HEK293 (cell line): ENCODE measurements around the gene GAS1.

Experiments
- KLF10 ChIP-seq: fragments of 450-650 bp; IDR thresholded peaks from 2 replicates; pipeline ENCODE4 v1.5.1; 2018; ENCODE audit warnings: missing biosample characterization, mild to moderate bottlenecking, missing genetic modification characterization
- KLF17 ChIP-seq: fragments of 450-650 bp; formaldehyde crosslinking; IDR thresholded peaks from 2 replicates; pipeline ENCODE4 v1.5.1; 2016; ENCODE audit warnings: missing biosample characterization, missing genetic modification characterization
- PRDM10 ChIP-seq: fragments of 450-650 bp; formaldehyde crosslinking; IDR thresholded peaks from 2 replicates; pipeline ENCODE4 v1.5.1; 2016; ENCODE audit warnings: missing biosample characterization, missing genetic modification characterization
- SCRT2 ChIP-seq: fragments of 450-650 bp; formaldehyde crosslinking; IDR thresholded peaks from 2 replicates; pipeline ENCODE4 v1.5.1; 2016; ENCODE audit warnings: missing biosample characterization, missing genetic modification characterization
- SP2 ChIP-seq: fragments of 450-650 bp; formaldehyde crosslinking; IDR thresholded peaks from 2 replicates; pipeline ENCODE4 v1.5.1; 2016; ENCODE audit warnings: missing biosample characterization, missing genetic modification characterization
- WT1 ChIP-seq: fragments of 450-650 bp; formaldehyde crosslinking; IDR thresholded peaks from 2 replicates; pipeline ENCODE4 v1.5.1; 2016; ENCODE audit warnings: missing biosample characterization, missing genetic modification characterization
- ZNF146 ChIP-seq: fragments of 450-650 bp; formaldehyde crosslinking; IDR thresholded peaks from 2 replicates; pipeline ENCODE4 v1.5.1; 2016; ENCODE audit warnings: missing biosample characterization, missing genetic modification characterization
- ZNF184 ChIP-seq: fragments of 450-650 bp; IDR thresholded peaks from 2 replicates; pipeline ENCODE4 v1.5.1; 2018; ENCODE audit warnings: missing biosample characterization, mild to moderate bottlenecking, missing genetic modification characterization
- ZNF280D ChIP-seq: fragments of 450-650 bp; formaldehyde crosslinking; IDR thresholded peaks from 2 replicates; pipeline ENCODE4 v1.5.1; 2016; ENCODE audit warnings: missing biosample characterization, missing genetic modification characterization
- ZNF335 ChIP-seq: fragments of 450-650 bp; formaldehyde crosslinking; conservative IDR thresholded peaks from 2 replicates; pipeline ENCODE4 v1.5.1; 2016; ENCODE audit warnings: missing biosample characterization, missing genetic modification characterization
- ZNF423 ChIP-seq: fragments of 450-650 bp; formaldehyde crosslinking; IDR thresholded peaks from 2 replicates; pipeline ENCODE4 v1.5.1; 2016; ENCODE audit warnings: missing biosample characterization, missing genetic modification characterization
- ZNF488 ChIP-seq: fragments of 450-650 bp; formaldehyde crosslinking; IDR thresholded peaks from 2 replicates; pipeline ENCODE4 v1.5.1; 2016; ENCODE audit warnings: missing biosample characterization, missing genetic modification characterization
- ZNF521 ChIP-seq: fragments of 450-650 bp; formaldehyde crosslinking; IDR thresholded peaks from 2 replicates; pipeline ENCODE4 v1.5.1; 2017; ENCODE audit warnings: missing biosample characterization, mild to moderate bottlenecking, missing genetic modification characterization
- ZNF660 ChIP-seq: fragments of 450-650 bp; IDR thresholded peaks from 2 replicates; pipeline ENCODE4 v1.5.1; 2018; ENCODE audit warnings: missing biosample characterization, mild to moderate bottlenecking, missing genetic modification characterization
- ZNF777 ChIP-seq: fragments of 450-650 bp; formaldehyde crosslinking; IDR thresholded peaks from 2 replicates; pipeline ENCODE4 v1.5.1; 2017; ENCODE audit warnings: missing biosample characterization, missing genetic modification characterization, borderline replicate concordance
- ZNF830 ChIP-seq: fragments of 450-650 bp; IDR thresholded peaks from 2 replicates; pipeline ENCODE4 v1.5.0; 2018; ENCODE audit warnings: missing biosample characterization, missing genetic modification characterization, low read depth, mild to moderate bottlenecking, moderate library complexity
- TF ChIP-seq, protein P1 (sequence below): fragments of 450-650 bp; formaldehyde crosslinking; IDR thresholded peaks from 2 replicates; pipeline ENCODE4 v1.5.1; 2016; ENCODE audit warnings: missing biosample characterization, missing genetic modification characterization
- TF ChIP-seq, protein P2 (sequence below): fragments of 450-650 bp; formaldehyde crosslinking; IDR thresholded peaks from 2 replicates; pipeline ENCODE4 v1.5.1; 2016; ENCODE audit warnings: missing biosample characterization, missing genetic modification characterization
- TF ChIP-seq, protein P3 (sequence below): fragments of 450-650 bp; formaldehyde crosslinking; conservative IDR thresholded peaks from 2 replicates; pipeline ENCODE4 v1.5.1; 2016; ENCODE audit warnings: low read depth, missing biosample characterization, missing genetic modification characterization

Gene GAS1

GRCh38 chr9:86944796-86945727 is 2.2 kb downstream of the GAS1 start (continued):
- TF ChIP-seq, protein P1, sequence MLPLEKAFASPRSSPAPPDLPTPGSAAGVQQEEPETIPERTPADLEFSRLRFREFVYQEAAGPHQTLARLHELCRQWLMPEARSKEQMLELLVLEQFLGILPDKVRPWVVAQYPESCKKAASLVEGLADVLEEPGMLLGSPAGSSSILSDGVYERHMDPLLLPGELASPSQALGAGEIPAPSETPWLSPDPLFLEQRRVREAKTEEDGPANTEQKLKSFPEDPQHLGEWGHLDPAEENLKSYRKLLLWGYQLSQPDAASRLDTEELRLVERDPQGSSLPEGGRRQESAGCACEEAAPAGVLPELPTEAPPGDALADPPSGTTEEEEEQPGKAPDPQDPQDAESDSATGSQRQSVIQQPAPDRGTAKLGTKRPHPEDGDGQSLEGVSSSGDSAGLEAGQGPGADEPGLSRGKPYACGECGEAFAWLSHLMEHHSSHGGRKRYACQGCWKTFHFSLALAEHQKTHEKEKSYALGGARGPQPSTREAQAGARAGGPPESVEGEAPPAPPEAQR (tag by site-specific recombination): no peak
- TF ChIP-seq, protein P2, sequence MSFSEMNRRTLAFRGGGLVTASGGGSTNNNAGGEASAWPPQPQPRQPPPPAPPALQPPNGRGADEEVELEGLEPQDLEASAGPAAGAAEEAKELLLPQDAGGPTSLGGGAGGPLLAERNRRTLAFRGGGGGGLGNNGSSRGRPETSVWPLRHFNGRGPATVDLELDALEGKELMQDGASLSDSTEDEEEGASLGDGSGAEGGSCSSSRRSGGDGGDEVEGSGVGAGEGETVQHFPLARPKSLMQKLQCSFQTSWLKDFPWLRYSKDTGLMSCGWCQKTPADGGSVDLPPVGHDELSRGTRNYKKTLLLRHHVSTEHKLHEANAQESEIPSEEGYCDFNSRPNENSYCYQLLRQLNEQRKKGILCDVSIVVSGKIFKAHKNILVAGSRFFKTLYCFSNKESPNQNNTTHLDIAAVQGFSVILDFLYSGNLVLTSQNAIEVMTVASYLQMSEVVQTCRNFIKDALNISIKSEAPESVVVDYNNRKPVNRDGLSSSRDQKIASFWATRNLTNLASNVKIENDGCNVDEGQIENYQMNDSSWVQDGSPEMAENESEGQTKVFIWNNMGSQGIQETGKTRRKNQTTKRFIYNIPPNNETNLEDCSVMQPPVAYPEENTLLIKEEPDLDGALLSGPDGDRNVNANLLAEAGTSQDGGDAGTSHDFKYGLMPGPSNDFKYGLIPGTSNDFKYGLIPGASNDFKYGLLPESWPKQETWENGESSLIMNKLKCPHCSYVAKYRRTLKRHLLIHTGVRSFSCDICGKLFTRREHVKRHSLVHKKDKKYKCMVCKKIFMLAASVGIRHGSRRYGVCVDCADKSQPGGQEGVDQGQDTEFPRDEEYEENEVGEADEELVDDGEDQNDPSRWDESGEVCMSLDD (tag by site-specific recombination): 0 out of 2 replicates have a peak, but pooled peaks have one; percentile 35
- TF ChIP-seq ZNF521 (tag by site-specific recombination) (no peak), ZNF423 (tag by site-specific recombination) (no peak), KLF10 (tag by site-specific recombination) (no peak), WT1 (0 out of 2 replicates have a peak, but pooled peaks have one; percentile 14), SP2 (tag by site-specific recombination) (0 out of 2 replicates have a peak, but pooled peaks have one; percentile 10), ZNF488 (tag by site-specific recombination) (no peak), ZNF660 (no peak), ZNF777 (no peak), SCRT2 (tag by site-specific recombination) (peak; percentile 86), ZNF184 (tag by site-specific recombination) (no peak), ZNF830 (tag by site-specific recombination) (no peak), PRDM10 (tag by site-specific recombination) (peak; percentile 85), KLF17 (tag by site-specific recombination) (no peak), ZNF280D (tag by site-specific recombination) (no peak), ZNF146 (tag by site-specific recombination) (no peak), ZNF335 (peak; percentile 26; the same call in 1 of the 2 replicates)
- TF ChIP-seq, protein P3, sequence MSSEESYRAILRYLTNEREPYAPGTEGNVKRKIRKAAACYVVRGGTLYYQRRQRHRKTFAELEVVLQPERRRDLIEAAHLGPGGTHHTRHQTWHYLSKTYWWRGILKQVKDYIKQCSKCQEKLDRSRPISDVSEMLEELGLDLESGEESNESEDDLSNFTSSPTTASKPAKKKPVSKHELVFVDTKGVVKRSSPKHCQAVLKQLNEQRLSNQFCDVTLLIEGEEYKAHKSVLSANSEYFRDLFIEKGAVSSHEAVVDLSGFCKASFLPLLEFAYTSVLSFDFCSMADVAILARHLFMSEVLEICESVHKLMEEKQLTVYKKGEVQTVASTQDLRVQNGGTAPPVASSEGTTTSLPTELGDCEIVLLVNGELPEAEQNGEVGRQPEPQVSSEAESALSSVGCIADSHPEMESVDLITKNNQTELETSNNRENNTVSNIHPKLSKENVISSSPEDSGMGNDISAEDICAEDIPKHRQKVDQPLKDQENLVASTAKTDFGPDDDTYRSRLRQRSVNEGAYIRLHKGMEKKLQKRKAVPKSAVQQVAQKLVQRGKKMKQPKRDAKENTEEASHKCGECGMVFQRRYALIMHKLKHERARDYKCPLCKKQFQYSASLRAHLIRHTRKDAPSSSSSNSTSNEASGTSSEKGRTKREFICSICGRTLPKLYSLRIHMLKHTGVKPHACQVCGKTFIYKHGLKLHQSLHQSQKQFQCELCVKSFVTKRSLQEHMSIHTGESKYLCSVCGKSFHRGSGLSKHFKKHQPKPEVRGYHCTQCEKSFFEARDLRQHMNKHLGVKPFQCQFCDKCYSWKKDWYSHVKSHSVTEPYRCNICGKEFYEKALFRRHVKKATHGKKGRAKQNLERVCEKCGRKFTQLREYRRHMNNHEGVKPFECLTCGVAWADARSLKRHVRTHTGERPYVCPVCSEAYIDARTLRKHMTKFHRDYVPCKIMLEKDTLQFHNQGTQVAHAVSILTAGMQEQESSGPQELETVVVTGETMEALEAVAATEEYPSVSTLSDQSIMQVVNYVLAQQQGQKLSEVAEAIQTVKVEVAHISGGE (tag by site-specific recombination): 0 out of 2 replicates have a peak, but pooled peaks have one; percentile 22
- TF ChIP-seq, all 188 proteins: peak for 11
